Measurements from ENCODE around the gene PLCD1.
A peak's percentile ranks its signal among the peaks of the same experiment; 100 is the strongest.
"Not testable (repeated sequence)": the region's sequence is repeated elsewhere in the genome, so short reads cannot be mapped to it uniquely, and the experiment has no call there.

PLCD1 gene

GRCh38 chr3:37991823-37992222 lies 37.6 kb downstream of the PLCD1 start:
- H3K9ac ChIP-seq (ENCODE audit: low read length): peak overlapping the region; percentile 58
- H3K4me3 ChIP-seq (ENCODE audit: low read length): peak overlapping the region; percentile 44
- no peak overlapping the region for H3K27ac ChIP-seq (ENCODE audit: low read depth, low read length)
- peaks cover 5% of the 10 kb centered on the region for H3K36me3 ChIP-seq (ENCODE audit: control insufficient read depth, insufficient read depth, low read length)
- no peaks in the 10 kb centered on the region for H3K27me3 ChIP-seq (ENCODE audit: control insufficient read depth, insufficient read depth, low read length)
- H3K4me1 ChIP-seq (ENCODE audit: control insufficient read depth, insufficient read depth, low read length): peaks cover 3% of the 10 kb centered on the region

GRCh38 chr3:37991109-37991508 lies 38.3 kb downstream of the PLCD1 start:
- Histone ChIP-seq H3K9ac (ENCODE audit: low read length) (peak overlapping the region; percentile 57), H3K27ac (ENCODE audit: low read depth, low read length) (no peak overlapping the region), H3K36me3 (ENCODE audit: control insufficient read depth, insufficient read depth, low read length) (peaks cover 5% of the 10 kb centered on the region), H3K4me3 (ENCODE audit: low read length) (peak overlapping the region; percentile 44), H3K4me1 (ENCODE audit: control insufficient read depth, insufficient read depth, low read length) (peaks cover 3% of the 10 kb centered on the region), H3K27me3 (ENCODE audit: control insufficient read depth, insufficient read depth, low read length) (no peaks in the 10 kb centered on the region)

GRCh38 chr3:37990527-37990926 lies 38.9 kb downstream of the PLCD1 start, which contains the start of gene VILL:
Gene VILL (plus strand): TSS chr3:37990786. CDS start chr3:37993673, 2,887 bp downstream.
- H3K9ac ChIP-seq (ENCODE audit: low read length): peak within 1 kb of the TSS; percentile 57
- no peak within 1 kb of the TSS for H3K27ac ChIP-seq (ENCODE audit: low read depth, low read length)
- H3K4me1 ChIP-seq (ENCODE audit: control insufficient read depth, insufficient read depth, low read length): peaks cover 3% of the 10 kb centered on the region

GRCh38 chr3:37989821-37990480 lies 39.5 kb downstream of the PLCD1 start:
- H3K4me1 ChIP-seq (ENCODE audit: control insufficient read depth, insufficient read depth, low read length): peaks cover 3% of the 10 kb centered on the region
- no peak overlapping the region for H3K4me3 ChIP-seq (ENCODE audit: low read length)
- no peaks in the 10 kb centered on the region for H3K27me3 ChIP-seq (ENCODE audit: control insufficient read depth, insufficient read depth, low read length)
- peaks cover 2% of the 10 kb centered on the region for H3K36me3 ChIP-seq (ENCODE audit: control insufficient read depth, insufficient read depth, low read length)
- no peak overlapping the region for H3K9ac ChIP-seq (ENCODE audit: low read length)
- no peak overlapping the region for H3K27ac ChIP-seq (ENCODE audit: low read depth, low read length)

More at GRCh38 chr3:37990527-37990926, 38.9 kb downstream of the PLCD1 start, which contains the start of gene VILL:
- Histone ChIP-seq H3K36me3 (ENCODE audit: control insufficient read depth, insufficient read depth, low read length) (peaks cover 4% of the 10 kb centered on the region), H3K27me3 (ENCODE audit: control insufficient read depth, insufficient read depth, low read length) (no peaks in the 10 kb centered on the region), H3K4me3 (ENCODE audit: low read length) (peak within 1 kb of the TSS; percentile 44)

GRCh38 chr3:37988931-37989525 lies 40.4 kb downstream of the PLCD1 start:
- H3K9ac ChIP-seq (ENCODE audit: low read length): no peak overlapping the region
- no peak overlapping the region for H3K27ac ChIP-seq (ENCODE audit: low read depth, low read length)
- H3K4me3 ChIP-seq (ENCODE audit: low read length): no peak overlapping the region
- no peaks in the 10 kb centered on the region for H3K27me3 ChIP-seq (ENCODE audit: control insufficient read depth, insufficient read depth, low read length)
- peaks cover 2% of the 10 kb centered on the region for H3K36me3 ChIP-seq (ENCODE audit: control insufficient read depth, insufficient read depth, low read length)
- H3K4me1 ChIP-seq (ENCODE audit: control insufficient read depth, insufficient read depth, low read length): peaks cover 3% of the 10 kb centered on the region

- not testable (repeated sequence) for H3K4me3 ChIP-seq (ENCODE audit: low read length); H3K36me3 ChIP-seq (ENCODE audit: control insufficient read depth, insufficient read depth, low read length); H3K27ac ChIP-seq (ENCODE audit: low read depth, low read length); H3K9ac ChIP-seq (ENCODE audit: low read length); H3K27me3 ChIP-seq (ENCODE audit: control insufficient read depth, insufficient read depth, low read length); H3K4me1 ChIP-seq (ENCODE audit: control insufficient read depth, insufficient read depth, low read length)
Observed at GRCh38 chr3:37988376-37988775, 41.1 kb downstream of the PLCD1 start.

GRCh38 chr3:37987751-37988179 lies 41.7 kb downstream of the PLCD1 start:
- no peak overlapping the region for H3K4me3 ChIP-seq (ENCODE audit: low read length)
- H3K36me3 ChIP-seq (ENCODE audit: control insufficient read depth, insufficient read depth, low read length): peaks cover 7% of the 10 kb centered on the region
- peak overlapping the region; percentile 0 for H3K9ac ChIP-seq (ENCODE audit: low read length)
- no peaks in the 10 kb centered on the region for H3K4me1 ChIP-seq (ENCODE audit: control insufficient read depth, insufficient read depth, low read length)
- no peaks in the 10 kb centered on the region for H3K27me3 ChIP-seq (ENCODE audit: control insufficient read depth, insufficient read depth, low read length)
- H3K27ac ChIP-seq (ENCODE audit: low read depth, low read length): no peak overlapping the region

- Histone ChIP-seq H3K9ac (ENCODE audit: low read length) (peak overlapping the region; percentile 0), H3K36me3 (ENCODE audit: control insufficient read depth, insufficient read depth, low read length) (peaks cover 11% of the 10 kb centered on the region), H3K27ac (ENCODE audit: low read depth, low read length) (no peak overlapping the region), H3K27me3 (ENCODE audit: control insufficient read depth, insufficient read depth, low read length) (no peaks in the 10 kb centered on the region), H3K4me3 (ENCODE audit: low read length) (no peak overlapping the region), H3K4me1 (ENCODE audit: control insufficient read depth, insufficient read depth, low read length) (no peaks in the 10 kb centered on the region)
Observed at GRCh38 chr3:37987315-37987697, 42.1 kb downstream of the PLCD1 start.

- no peaks in the 10 kb centered on the region for H3K4me1 ChIP-seq (ENCODE audit: control insufficient read depth, insufficient read depth, low read length)
Observed at GRCh38 chr3:37986479-37987314, 42.7 kb downstream of the PLCD1 start.

GRCh38 chr3:37985637-37986320 lies 43.7 kb downstream of the PLCD1 start:
- Histone ChIP-seq H3K4me3 (ENCODE audit: low read length) (peak overlapping the region; percentile 22), H3K4me1 (ENCODE audit: control insufficient read depth, insufficient read depth, low read length) (no peaks in the 10 kb centered on the region), H3K36me3 (ENCODE audit: control insufficient read depth, insufficient read depth, low read length) (peaks cover 17% of the 10 kb centered on the region), H3K27me3 (ENCODE audit: control insufficient read depth, insufficient read depth, low read length) (no peaks in the 10 kb centered on the region), H3K27ac (ENCODE audit: low read depth, low read length) (no peak overlapping the region), H3K9ac (ENCODE audit: low read length) (no peak overlapping the region)

More at GRCh38 chr3:37986479-37987314, 42.7 kb downstream of the PLCD1 start:
- no peak overlapping the region for H3K9ac ChIP-seq (ENCODE audit: low read length)
- no peaks in the 10 kb centered on the region for H3K27me3 ChIP-seq (ENCODE audit: control insufficient read depth, insufficient read depth, low read length)
- H3K36me3 ChIP-seq (ENCODE audit: control insufficient read depth, insufficient read depth, low read length): peaks cover 16% of the 10 kb centered on the region
- H3K4me3 ChIP-seq (ENCODE audit: low read length): peak overlapping the region; percentile 22
- no peak overlapping the region for H3K27ac ChIP-seq (ENCODE audit: low read depth, low read length)

GRCh38 chr3:37984596-37984995 lies 44.8 kb downstream of the PLCD1 start:
- peaks cover 22% of the 10 kb centered on the region for H3K36me3 ChIP-seq (ENCODE audit: control insufficient read depth, insufficient read depth, low read length)
- H3K27me3 ChIP-seq (ENCODE audit: control insufficient read depth, insufficient read depth, low read length): no peaks in the 10 kb centered on the region
- H3K4me1 ChIP-seq (ENCODE audit: control insufficient read depth, insufficient read depth, low read length): no peaks in the 10 kb centered on the region
- H3K27ac ChIP-seq (ENCODE audit: low read depth, low read length): no peak overlapping the region
- H3K4me3 ChIP-seq (ENCODE audit: low read length): no peak overlapping the region
- H3K9ac ChIP-seq (ENCODE audit: low read length): no peak overlapping the region

- Histone ChIP-seq H3K36me3 (ENCODE audit: control insufficient read depth, insufficient read depth, low read length) (peaks cover 22% of the 10 kb centered on the region), H3K27me3 (ENCODE audit: control insufficient read depth, insufficient read depth, low read length) (no peaks in the 10 kb centered on the region), H3K9ac (ENCODE audit: low read length) (no peak overlapping the region), H3K27ac (ENCODE audit: low read depth, low read length) (no peak overlapping the region), H3K4me1 (ENCODE audit: control insufficient read depth, insufficient read depth, low read length) (no peaks in the 10 kb centered on the region), H3K4me3 (ENCODE audit: low read length) (no peak overlapping the region)
Observed at GRCh38 chr3:37984051-37984450, 45.4 kb downstream of the PLCD1 start.

All from rectal smooth muscle tissue (tissue), 1 donor.